ENCODE data around the gene HSD17B8.
A peak's percentile ranks its signal among the peaks of the same experiment; 100 is the strongest.

HSD17B8 gene

DNA sequence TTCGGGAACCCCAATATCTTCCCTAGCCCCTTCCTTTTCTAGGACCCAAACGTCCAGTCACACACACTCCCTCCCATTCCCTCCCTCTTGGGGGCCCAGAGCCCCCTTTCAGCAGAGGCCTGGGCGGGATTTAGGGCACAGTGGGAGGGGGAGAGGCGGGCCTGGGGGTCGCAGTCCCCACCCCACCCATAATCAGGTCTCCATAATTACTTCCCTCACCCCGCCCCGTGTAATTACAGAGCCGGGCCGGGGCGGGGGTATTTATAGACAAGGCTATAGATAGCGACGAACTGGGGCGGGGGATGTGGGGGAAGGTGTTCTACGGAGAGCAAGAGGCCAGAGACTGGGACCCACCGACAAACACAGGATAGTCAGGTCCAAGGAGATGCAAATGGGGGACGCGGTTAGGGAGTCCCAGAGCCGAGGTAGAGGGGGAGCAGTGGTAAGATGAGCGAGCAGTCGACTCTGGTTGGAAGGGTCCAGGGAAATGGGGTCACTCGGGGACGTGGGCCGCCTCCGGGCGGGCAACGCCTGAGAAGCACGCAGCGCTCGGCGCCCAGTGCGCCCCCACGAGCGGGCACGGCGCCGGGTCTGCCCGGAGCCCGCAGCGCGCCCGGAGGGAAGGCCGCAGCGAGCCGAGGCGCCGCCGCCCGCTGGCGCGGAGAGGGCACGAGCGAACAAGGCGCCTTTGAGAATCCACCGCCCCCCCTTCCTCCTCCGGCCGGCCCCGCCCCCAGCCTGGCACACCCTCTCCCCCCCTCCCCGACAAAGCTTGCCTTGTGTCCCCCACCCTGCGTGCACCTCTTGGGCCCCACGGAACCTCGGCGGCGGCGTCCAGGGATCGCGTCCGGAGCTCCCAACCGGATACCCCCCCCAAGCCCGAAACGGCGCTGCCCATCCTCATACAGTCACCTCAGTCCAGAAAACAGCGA lies 11.5 kb upstream of the HSD17B8 start:
- DNase-seq = peak; percentile 79

DNA sequence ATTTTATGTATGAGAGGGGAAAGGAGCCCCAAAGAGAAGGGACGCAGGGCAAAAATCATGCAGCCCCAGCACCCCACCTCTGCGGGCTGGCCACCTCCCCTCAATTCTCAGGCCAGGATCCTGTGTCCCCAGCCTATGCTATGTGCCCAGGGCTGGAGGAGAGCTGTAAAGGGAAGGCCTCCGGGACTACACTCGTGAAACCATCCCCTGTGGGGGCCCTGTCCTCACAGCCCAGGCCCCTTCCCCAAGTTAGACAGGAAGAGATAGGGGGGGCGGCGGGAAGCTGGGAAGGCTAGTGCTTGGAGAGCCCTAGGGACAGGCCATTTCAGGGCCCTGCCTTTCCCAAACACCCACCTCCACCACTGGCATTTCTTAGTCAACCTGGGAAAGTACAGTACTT lies 10.8 kb upstream of the HSD17B8 start:
- DNase-seq = no peak

DNA sequence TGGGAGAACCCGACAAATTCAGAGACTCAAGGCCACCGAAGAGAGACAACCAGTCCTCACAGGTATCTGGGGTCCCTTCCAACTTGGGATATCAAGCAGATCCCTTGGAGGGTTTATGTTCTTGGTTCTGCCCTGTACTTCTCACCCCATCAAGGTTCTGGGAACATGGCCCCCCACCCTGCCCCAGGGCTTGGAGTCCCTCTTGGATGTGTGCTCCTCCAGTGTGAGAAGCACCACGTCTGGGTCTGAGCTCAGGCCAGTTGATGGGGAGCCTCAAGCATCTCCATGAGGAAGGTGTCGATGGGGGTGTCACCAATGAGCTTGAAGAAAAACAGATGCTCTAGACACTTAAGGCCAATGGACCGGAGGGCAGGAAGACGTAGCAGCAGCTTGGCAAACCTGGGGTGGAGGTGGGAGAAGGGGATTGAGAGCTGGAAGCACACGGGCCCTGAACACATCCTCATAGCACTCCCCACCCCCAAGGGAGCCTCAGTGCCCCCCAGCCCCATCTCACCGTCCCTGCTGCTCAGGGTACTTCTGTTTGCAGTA lies 9.9 kb upstream of the HSD17B8 start:
- no peak for DNase-seq

DNA sequence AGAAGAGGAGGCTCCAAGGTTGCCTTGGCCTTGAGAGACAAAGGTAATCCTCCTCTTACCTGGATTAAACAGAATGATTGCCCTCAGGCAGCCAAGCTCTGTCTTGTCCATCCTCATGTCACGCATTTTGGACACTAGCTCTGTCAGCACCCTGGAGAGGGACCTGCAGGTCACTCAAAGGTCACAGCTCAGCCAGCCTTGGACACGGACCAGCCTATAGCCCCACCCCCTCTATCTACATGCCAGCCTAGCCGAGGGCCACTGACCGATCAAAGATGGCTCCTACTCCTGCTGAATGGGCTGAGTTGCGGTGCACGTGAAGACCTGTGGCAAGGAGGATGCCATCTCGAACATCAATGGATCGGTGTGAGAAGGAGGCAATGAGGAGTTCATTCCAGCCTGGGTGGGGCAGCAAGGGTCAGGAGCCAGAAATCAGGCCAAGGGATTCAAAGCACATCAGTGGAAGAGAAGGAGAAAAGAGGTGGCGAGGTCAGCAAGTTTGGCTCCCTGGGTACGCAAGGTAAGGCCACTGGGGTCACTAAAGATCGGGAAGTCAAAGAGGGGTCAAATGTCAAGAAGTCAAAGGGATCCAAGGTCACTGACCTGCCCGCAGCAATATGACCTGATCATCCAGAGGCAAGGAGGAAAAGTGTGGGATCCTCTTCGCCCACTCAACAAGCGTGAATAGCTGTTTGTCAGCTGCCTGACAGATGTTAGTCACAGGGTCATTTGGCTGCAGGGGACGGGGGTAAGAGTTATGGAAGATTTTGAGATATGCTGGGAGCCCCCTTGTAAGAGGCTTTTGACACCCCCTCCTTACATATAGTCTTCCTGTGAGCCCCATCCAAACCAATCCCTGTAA lies 8.9 kb upstream of the HSD17B8 start:
- no peak for DNase-seq

DNA sequence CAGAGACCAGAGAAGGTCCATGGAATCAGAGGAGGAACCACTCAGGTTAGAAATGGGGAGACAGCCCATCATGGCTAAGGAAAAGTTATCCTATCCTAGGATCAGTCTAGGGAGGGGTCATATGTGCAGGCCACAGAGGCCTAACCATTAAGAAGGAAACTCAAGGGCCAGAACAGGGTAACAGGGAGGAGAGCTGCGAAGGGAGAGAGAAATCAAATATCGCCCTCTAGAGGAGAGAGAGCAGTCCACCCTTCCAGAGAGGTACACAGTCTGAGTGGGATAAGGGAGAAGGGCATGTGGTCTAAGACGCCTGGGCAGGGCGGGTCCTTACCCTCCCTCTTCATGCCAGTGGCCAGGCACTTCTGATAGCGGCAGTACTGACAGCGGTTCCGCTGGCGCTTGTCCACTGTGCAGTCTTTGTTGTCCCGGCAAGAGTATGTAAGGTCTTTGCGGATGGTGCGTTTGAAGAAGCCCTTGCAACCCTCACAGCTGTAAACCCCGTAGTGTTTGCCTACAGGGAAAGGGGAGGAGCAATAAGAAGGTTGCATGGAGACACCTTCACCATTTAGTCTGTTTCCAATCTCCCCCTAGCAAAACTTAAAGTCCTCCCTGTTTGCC lies 6.9 kb upstream of the HSD17B8 start:
- no peak for DNase-seq

DNA sequence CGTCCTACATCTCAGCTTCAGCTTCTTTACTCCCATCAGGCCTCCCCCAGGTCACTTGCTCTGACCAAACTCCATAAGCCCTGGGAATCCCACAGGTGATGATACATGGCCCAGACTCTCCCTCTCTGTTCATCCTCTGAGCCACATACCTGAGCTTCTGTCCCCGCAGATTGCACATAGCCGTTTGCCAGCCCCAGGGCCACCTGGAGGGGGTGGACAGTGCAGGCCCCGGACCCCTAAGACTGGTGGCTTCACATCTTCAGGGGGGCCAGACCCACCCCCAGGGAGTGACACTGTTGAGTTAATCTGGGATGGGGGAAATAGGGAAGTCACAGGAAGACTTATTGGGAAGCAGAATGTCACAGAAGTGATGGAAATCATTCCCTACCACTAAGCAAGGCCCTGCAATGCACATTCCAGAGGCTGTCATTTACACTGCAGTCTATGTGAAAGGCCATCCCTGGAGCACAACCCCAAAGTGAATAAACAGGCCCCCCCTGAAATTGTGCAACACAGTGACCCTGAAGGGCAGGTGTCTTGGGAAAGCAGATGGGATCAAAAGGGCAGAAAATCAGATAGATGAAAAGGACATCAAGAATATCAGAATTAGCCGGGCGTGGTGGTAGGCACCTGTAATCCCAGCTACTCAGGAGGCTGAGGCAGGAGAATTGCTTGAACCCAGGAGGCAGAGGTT lies 6.1 kb upstream of the HSD17B8 start:
- DNase-seq = no peak

DNA sequence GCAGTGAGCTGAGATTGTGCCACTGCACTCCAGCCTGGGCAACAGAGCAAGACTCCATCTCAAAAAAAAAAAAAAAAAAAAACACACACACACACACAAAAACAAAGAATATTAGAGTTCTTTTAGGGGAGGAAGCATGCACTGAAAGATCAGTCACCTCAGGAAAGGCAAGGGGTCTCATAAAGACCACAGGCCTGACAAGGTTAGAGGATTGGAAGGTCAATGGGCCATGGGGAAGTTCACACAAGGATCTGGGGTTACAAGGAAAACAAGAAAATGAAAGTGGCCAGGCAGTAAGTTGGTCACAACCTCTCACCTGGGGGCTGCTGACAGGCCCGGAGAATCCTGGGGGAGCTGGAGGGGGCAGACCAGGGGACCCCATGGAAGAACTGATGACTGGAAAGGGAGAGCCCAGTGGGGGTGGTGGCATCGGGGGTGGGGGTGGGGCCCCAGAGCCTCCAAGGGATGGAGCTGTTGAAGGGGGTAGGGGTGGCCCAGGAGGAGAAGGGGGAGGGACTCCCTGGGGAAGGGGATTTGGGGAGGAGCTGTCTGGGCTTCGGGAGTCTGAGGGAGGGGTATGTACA lies 5.5 kb upstream of the HSD17B8 start:
- no peak for DNase-seq

DNA sequence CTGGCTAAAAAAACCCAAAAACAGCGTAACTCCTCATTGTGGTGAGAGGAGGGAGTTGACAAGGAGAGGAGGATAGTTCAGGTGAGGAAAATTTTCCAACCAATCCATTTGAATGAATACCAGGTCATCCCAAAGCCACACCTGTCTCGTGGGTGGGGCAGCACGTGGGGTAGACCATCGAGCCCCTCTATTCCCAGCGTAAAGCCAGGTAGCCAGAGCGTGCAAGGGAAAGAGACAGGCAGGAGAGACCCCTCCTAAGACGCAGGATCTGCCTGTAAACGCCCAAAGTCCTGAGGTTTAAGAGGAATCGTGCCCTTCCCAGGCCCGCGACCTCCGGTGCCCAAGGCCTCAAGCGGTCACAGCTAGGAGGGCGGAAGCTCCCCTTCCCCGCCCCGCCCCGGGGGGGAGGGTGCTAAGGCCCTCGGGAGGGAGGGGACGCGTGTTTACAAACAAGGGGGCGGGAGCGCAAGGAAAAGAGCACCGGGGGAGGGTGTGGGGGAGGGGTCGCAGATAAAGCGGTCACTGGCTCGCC lies 4.7 kb upstream of the HSD17B8 start:
- no peak for DNase-seq

DNA sequence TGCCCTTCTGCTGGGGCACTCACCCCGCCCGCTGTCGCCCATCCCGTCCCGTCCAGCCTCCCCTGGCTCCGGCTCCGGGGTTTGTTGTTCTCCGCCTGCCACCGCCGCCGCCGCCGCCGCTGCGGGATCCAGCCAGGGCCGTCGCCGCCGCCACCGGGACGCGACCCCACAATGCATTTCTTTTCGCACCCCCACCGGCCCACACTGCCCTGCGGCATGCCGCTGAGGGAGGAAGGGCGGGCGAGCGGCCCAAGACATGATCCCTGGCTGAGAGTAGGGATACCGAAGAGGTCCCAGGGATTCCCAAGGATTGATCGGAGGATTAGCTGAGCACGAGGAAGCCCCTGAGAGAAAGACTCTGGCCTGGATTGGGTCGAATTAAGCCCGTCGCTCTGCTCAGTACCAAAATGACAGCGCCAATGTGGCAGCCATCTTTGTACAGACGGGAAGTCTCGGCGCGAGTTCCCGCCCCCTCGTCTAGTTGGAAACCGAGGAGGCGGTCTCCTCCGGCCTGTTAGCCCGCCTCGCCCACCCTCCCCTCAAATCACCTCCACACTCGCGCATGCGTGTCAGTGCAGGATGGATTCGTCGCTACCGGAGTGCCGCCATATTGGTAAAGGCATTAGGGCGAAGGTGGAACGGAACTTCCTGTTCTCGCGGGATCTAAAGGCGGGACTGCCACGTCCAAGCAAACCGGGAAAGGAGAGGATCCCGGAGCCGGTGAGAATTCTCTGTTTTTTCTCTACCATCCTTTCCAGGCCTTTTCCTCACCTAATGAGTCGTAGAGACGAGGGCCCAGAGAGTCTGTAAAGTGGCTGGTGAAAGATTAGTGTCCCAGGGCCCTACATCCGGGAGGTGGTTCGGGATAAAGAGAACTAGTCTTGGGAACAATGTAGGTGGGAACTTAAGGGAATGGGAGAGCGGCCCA lies 4.0 kb upstream of the HSD17B8 start, which contains the start of the genes RXRB and SLC39A7:
TSS of gene RXRB (minus strand) at position 447 of the 928 bp plus-strand sequence. CDS start at position 258, 189 bp downstream.
TSS of gene SLC39A7 (plus strand) at position 649 of the 928 bp plus-strand sequence. CDS start 379 bp downstream, outside the sequence.
- DNase-seq = peak; percentile 100

DNA sequence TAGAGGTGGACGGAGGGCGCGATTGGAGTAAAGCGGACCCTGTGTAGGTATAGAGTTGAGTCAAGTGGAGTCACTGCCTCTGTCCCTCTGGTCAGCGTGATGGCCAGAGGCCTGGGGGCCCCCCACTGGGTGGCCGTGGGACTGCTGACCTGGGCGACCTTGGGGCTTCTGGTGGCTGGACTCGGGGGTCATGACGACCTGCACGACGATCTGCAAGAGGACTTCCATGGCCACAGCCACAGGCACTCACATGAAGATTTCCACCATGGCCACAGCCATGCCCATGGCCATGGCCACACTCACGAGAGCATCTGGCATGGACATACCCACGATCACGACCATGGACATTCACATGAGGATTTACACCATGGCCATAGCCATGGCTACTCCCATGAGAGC lies 3.3 kb upstream of the HSD17B8 start:
- no peak for DNase-seq

DNA sequence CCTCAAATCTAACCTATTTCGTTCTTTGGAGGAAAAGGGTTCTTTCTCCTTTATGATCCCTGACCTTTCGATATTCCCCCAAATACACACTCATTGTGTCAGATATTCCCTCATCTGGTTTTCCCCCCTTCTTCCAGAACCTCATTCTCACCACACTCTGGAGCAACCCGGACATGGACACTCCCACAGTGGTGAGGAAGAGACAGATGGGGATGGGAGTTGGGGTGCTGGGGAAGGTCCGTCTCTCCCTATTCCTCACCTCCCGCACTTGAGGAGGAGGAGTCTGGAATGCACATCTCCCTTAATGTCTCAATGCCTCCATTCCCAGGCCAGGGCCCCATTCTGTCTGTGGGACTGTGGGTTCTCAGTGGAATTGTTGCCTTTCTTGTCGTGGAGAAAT lies 2.5 kb upstream of the HSD17B8 start:
- DNase-seq = no peak

DNA sequence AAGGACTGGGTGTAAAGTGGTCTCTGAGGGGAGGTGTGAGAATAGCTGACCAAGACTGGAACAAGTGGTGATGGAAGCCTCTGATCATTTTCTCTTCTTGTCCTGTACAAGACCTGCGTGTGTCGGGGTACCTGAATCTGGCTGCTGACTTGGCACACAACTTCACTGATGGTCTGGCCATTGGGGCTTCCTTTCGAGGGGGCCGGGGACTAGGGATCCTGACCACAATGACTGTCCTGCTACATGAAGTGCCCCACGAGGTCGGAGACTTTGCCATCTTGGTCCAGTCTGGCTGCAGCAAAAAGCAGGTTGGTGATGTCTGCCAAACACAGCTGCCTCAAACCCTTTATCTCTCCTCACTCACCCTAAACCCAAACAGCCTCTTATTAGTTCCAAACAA lies 1.7 kb upstream of the HSD17B8 start:
- DNase-seq = no peak

DNA sequence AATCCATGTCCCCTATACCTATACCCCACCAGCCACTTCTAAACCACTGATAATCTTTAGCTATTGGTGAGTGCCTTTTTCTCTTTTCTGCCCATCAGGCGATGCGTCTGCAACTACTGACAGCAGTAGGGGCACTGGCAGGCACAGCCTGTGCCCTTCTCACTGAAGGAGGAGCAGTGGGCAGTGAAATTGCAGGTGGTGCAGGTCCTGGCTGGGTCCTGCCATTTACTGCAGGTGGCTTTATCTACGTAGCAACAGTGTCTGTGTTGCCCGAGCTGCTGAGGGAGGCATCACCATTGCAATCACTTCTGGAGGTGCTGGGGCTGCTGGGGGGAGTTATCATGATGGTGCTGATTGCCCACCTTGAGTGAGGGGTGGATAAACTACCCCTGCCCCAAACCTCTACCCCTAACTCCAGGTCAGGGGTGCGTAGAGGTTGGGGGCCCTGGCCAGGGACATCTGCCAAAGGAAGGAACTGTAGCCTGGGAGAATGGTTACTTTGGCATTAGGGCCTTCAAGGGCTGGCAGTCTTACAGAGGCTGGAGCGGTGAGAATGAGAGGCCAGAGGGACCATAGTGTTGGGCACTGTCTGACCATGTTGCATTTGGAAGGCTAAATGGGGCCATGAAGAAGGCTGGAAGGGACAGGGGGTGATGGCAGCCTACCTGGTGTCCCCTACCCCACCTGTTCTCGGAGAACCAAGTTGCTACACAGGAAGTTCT lies 851 bp upstream of the HSD17B8 start:
- DNase-seq = no peak

DNA sequence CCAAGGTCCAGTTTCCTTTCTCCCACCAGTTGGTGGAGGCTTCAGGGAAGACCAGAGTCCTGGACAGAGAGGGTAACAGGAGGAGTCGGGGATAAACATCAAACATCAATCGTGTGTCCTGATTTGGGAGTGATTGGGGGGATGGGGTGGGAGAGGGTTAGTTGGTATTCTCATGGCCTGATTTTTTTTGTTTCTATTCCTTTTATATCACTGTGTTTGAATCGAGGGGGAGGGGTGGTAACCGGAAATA lies 365 bp upstream of the HSD17B8 start:
- no peak for DNase-seq

DNA sequence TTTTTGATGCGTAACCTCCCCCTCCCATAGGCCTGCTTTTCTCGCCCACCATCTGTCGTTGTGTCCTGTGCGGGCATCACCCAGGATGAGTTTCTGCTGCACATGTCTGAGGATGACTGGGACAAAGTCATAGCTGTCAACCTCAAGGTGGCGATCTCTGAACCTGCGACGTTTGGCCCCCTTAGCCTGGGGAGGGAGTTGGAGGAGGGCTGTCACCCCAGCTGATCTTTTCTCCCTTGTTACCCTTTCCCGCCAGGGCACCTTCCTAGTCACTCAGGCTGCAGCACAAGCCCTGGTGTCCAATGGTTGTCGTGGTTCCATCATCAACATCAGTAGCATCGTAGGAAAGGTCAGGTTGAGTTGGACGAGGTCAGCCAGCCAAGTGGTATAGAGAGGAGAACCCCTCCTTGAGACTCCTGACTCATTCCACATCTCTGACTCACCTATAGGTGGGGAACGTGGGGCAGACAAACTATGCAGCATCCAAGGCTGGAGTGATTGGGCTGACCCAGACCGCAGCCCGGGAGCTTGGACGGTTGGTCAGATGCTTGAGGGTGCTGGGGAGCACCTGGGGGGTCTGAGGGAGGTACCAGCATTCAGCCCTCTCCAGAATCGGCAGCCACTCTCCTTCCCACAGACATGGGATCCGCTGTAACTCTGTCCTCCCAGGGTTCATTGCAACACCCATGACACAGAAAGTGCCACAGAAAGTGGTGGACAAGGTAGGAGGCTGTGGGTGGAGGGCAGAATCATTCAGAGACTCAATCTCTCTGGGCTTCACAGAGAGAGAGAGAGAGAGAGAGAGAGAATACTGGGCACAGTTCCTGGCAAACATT lies 954 bp downstream of the HSD17B8 start:
- DNase-seq = no peak

DNA sequence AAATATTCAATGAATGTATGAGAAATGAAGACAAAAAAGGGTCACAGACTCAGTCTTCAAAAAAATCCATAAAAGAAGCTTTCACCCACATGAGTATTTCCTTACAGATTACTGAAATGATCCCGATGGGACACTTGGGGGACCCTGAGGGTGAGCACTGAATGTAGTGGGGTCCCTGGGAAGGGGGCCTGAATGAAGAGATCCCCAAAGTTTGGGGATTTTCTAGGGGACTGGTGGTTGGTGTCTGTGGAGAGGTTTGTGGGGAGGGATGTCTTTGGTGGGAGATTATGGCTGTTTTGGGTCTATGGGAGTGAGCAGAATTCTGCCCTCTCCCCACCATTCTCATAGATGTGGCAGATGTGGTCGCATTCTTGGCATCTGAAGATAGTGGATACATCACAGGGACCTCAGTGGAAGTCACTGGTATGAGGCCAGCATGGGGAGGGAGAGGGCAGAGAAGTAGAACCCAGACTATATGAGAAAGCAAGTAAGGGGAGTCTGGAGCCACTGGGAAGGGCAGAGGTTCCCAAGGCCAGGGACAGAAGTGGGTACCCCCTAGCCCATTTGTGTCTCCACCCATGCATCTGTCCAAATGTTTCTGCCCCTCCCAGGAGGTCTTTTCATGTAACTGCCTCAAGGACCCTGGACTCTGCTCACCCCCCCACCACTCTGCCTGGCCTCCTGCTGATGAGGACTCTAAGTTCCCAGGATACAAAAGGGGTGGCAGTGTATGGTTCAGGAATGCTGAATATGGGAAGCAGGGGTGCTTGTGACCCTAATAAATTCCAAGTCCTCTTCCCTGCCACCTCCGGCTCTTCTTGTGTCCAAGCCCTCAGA lies 1.8 kb downstream of the HSD17B8 start:
- DNase-seq = no peak

DNA sequence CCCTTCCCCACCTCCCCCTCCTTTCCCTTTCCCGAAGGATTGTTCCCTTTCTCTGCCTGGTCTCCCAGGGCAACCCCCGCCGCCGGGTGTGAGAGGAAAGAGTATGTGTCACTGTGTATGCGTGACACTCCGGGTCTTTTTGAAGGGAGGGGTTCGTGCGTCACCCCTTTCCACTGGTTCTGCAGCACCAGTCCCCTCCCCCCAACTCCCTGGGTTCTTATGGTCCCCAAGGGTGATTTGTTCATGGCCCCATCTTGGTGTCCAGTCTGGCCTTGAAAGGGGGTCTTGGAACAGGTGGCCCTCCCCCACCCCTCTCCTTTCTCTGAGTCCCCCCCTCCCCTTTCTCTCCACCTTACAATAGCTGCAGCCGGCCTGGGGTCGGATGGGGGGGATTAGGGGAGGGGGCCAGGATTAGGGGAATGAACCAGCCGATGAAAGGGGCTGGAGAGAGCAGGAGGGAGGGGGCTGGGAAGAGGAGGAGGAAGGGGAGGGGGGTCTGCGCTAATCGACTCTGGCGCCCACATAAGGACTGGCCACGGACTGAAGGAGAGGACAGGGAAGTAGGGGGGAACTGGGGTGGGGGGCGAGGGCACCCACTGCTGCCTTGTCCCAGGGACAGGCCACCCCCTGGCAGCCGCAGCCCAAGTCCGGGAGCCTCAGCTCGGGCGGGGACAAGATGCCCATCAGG lies 2.6 kb downstream of the HSD17B8 start:
- DNase-seq = peak; percentile 46

All from femur (tissue), 1 donor.